Measurements from ENCODE around the gene ATP13A3.
"Not testable (repeated sequence)": the region's sequence is repeated elsewhere in the genome, so short reads cannot be mapped to it uniquely, and the experiment has no call there.

The ATP13A3 gene

GRCh38 chr3:194486540-194487288 lies at the start of gene ATP13A3:
TSS of gene ATP13A3 (minus strand) at chr3:194487002. CDS start at chr3:194462190, 24,812 bp downstream.
- DNase-seq: peak; percentile 83

GRCh38 chr3:194535199-194535598 lies 48.4 kb upstream of the ATP13A3 start:
- not testable (repeated sequence) for DNase-seq

GRCh38 chr3:194534243-194534642 lies 47.4 kb upstream of the ATP13A3 start:
- no peak for DNase-seq

GRCh38 chr3:194532591-194532990 lies 45.8 kb upstream of the ATP13A3 start:
- no peak for DNase-seq

GRCh38 chr3:194527726-194528125 lies 40.9 kb upstream of the ATP13A3 start:
- DNase-seq: no peak

- DNase-seq: no peak
Measured at GRCh38 chr3:194526164-194526563, 39.4 kb upstream of the ATP13A3 start.

- DNase-seq: no peak
Measured at GRCh38 chr3:194522579-194523046, 35.8 kb upstream of the ATP13A3 start.

- DNase-seq: no peak
Measured at GRCh38 chr3:194521510-194522260, 34.9 kb upstream of the ATP13A3 start.

GRCh38 chr3:194520682-194521162 lies 33.9 kb upstream of the ATP13A3 start:
- DNase-seq: not testable (repeated sequence)

GRCh38 chr3:194520201-194520600 lies 33.4 kb upstream of the ATP13A3 start:
- DNase-seq: not testable (repeated sequence)

GRCh38 chr3:194518652-194519051 lies 31.9 kb upstream of the ATP13A3 start:
- DNase-seq: no peak

GRCh38 chr3:194517333-194517732 lies 30.5 kb upstream of the ATP13A3 start:
- DNase-seq: no peak

GRCh38 chr3:194514626-194515025 lies 27.8 kb upstream of the ATP13A3 start:
- no peak for DNase-seq

GRCh38 chr3:194512895-194513601 lies 26.2 kb upstream of the ATP13A3 start:
- no peak for DNase-seq

GRCh38 chr3:194508491-194509453 lies 22.0 kb upstream of the ATP13A3 start:
- no peak for DNase-seq

GRCh38 chr3:194507571-194507970 lies 20.8 kb upstream of the ATP13A3 start:
- DNase-seq: no peak

- no peak for DNase-seq
Measured at GRCh38 chr3:194505791-194506415, 19.1 kb upstream of the ATP13A3 start.

GRCh38 chr3:194504861-194505260 lies 18.1 kb upstream of the ATP13A3 start:
- no peak for DNase-seq

- no peak for DNase-seq
Measured at GRCh38 chr3:194504146-194504545, 17.3 kb upstream of the ATP13A3 start.

GRCh38 chr3:194503081-194503531 lies 16.3 kb upstream of the ATP13A3 start:
- DNase-seq: no peak

GRCh38 chr3:194500198-194500597 lies 13.4 kb upstream of the ATP13A3 start:
- no peak for DNase-seq

All from amniotic stem cell (primary cell).